ENCODE data around the gene CERK. TPM values are rescaled to one million over a fixed set of nuclear protein-coding genes. Genes with fewer than 3 reads are reported as not detected.

The CERK gene
- total and polyA plus RNA-seq, 2 of the 8 experiments (the other 6 are each of a cell fraction or from before 2014, with no cell fraction given), result 26.6 to 59.0 TPM

- no peak for TF ChIP-seq KDM4A (IDR thresholded peaks at IDR 0.05; ENCODE audit: low read depth, low read length, severe bottlenecking)
- no peak for TF ChIP-seq JUND (IDR thresholded peaks at IDR 0.05; ENCODE audit: low read length)
- no peak for TF ChIP-seq USF2 (IDR thresholded peaks at IDR 0.05; ENCODE audit: low read length)
- no peak for TF ChIP-seq RNF2 (IDR thresholded peaks at IDR 0.05; ENCODE audit: borderline replicate concordance, low read depth, low read length, missing control alignments, poor library complexity, severe bottlenecking)
- TF ChIP-seq EZH2 (IDR thresholded peaks at IDR 0.05; ENCODE audit: low read depth, low read length, severe bottlenecking), result no peak
- no peak for TF ChIP-seq POU5F1 (IDR thresholded peaks at IDR 0.05; ENCODE audit: low read depth, low read length)
- no peak for TF ChIP-seq CTBP2 (IDR thresholded peaks at IDR 0.05; ENCODE audit: borderline replicate concordance, insufficient read depth, insufficient read length, low read length)
Measured at GRCh38 chr22:46652081-46652846, 85.8 kb downstream of the CERK start (continued).

Measured in H1 (cell line).